Measurements from ENCODE around the gene TMOD2. TPM values are rescaled to one million over a fixed set of nuclear protein-coding genes. Genes with fewer than 3 reads are reported as not detected.

TMOD2 gene
- total and polyA plus RNA-seq, 2 of the 8 experiments (the other 6 are each of a cell fraction or from before 2014, with no cell fraction given), result 0.80 to 6.5 TPM

- TF ChIP-seq SRF (IDR thresholded peaks at IDR 0.05; ENCODE audit: low read depth, low read length) (no peak), TBP (IDR thresholded peaks at IDR 0.05; ENCODE audit: low read depth, low read length) (no peak), MAFK (IDR thresholded peaks at IDR 0.05; ENCODE audit: low read depth, low read length) (no peak)
- TF ChIP-seq, protein P1, sequence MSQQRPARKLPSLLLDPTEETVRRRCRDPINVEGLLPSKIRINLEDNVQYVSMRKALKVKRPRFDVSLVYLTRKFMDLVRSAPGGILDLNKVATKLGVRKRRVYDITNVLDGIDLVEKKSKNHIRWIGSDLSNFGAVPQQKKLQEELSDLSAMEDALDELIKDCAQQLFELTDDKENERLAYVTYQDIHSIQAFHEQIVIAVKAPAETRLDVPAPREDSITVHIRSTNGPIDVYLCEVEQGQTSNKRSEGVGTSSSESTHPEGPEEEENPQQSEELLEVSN (IDR thresholded peaks at IDR 0.05), result no peak
These were observed 54.7 kb downstream of the TMOD2 start (continued) for GRCh38 chr15:51806123-51806522.

Data from H1 (cell line).